ENCODE results near the gene IFIT3. TPM values are rescaled to one million over a fixed set of nuclear protein-coding genes. Genes with fewer than 3 reads are reported as not detected.
"Not testable (repeated sequence)": the region's sequence is repeated elsewhere in the genome, so short reads cannot be mapped to it uniquely, and the experiment has no call there.

IFIT3 gene
- total RNA-seq, 2 experiments from 2014 or later, result 54.2 to 151 TPM

DNA sequence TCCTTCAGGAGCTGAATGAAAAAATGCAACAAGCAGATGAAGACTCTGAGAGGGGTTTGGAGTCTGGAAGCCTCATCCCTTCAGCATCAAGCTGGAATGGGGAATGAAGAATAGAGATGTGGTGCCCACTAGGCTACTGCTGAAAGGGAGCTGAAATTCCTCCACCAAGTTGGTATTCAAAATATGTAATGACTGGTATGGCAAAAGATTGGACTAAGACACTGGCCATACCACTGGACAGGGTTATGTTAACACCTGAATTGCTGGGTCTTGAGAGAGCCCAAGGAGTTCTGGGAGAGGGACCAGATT lies 20.6 kb upstream of the IFIT3 start:
- ATAC-seq, result no peak
- Mint-ChIP-seq H3K9me3 (ENCODE audit: low read depth) (peaks cover 2% of the 10 kb centered on the region), H3K36me3 (peaks cover 57% of the 10 kb centered on the region), H3K27ac (no peak overlapping the region), H3K27me3 (peaks cover 2% of the 10 kb centered on the region), H3K4me3 (no peak overlapping the region), H3K4me1 (peaks cover 29% of the 10 kb centered on the region)
- CTCF ChIA-PET, result no interaction called here
- DNase-seq, result no peak

DNA sequence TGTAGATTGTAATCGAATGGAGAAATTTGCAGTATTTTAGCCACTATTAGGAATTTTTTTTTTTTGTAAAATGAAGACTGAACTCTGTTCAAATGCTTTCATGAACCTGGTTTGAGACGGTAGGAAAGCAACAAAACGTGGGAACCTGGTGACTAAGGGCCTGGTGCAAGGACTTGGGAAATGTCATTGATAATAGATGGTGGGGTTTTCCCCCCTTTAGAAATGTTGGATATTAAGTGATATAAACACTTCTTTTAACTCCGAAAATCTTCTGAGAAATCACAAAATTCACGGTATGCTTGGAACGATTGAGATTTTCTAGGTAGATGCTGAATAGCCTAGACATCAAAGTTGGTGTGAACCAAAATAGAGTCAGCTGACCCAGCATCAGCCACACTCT lies 19.5 kb upstream of the IFIT3 start:
- H3K27me3 Mint-ChIP-seq, result peaks cover 5% of the 10 kb centered on the region
- H3K9me3 Mint-ChIP-seq (ENCODE audit: low read depth), result peaks cover 2% of the 10 kb centered on the region
- no peak for ATAC-seq
- CTCF ChIA-PET, result no interaction called here
- H3K4me1 Mint-ChIP-seq, result peaks cover 20% of the 10 kb centered on the region
- H3K36me3 Mint-ChIP-seq, result peaks cover 53% of the 10 kb centered on the region
- no peak overlapping the region for H3K27ac Mint-ChIP-seq
- no peak overlapping the region for H3K4me3 Mint-ChIP-seq
- no peak for DNase-seq

DNA sequence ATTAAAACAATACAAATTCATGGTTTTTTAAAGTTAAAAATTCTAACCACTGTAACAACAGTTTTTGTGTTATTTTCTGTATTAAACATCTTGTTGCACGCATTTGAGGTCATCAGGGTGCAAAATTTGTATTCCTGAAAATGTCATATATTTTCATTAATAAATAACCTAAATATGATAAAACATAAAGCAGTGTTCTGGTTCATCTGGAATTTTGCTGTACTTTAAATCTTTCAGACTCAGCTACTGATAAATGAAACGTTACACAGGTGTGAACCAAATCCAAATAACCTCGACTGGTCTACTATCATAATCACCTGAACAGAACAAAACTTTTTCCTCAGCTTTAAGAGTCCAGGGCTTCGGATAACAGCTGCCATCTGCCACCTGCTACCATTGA lies 19.1 kb upstream of the IFIT3 start:
- peaks cover 51% of the 10 kb centered on the region for H3K36me3 Mint-ChIP-seq
- DNase-seq (no peak), ATAC-seq (no peak)
- no peak overlapping the region for H3K27ac Mint-ChIP-seq
- peaks cover 2% of the 10 kb centered on the region for H3K9me3 Mint-ChIP-seq (ENCODE audit: low read depth)
- no peak overlapping the region for H3K4me3 Mint-ChIP-seq
- CTCF ChIA-PET, result no interaction called here
- peaks cover 15% of the 10 kb centered on the region for H3K4me1 Mint-ChIP-seq
- H3K27me3 Mint-ChIP-seq, result peaks cover 9% of the 10 kb centered on the region

DNA sequence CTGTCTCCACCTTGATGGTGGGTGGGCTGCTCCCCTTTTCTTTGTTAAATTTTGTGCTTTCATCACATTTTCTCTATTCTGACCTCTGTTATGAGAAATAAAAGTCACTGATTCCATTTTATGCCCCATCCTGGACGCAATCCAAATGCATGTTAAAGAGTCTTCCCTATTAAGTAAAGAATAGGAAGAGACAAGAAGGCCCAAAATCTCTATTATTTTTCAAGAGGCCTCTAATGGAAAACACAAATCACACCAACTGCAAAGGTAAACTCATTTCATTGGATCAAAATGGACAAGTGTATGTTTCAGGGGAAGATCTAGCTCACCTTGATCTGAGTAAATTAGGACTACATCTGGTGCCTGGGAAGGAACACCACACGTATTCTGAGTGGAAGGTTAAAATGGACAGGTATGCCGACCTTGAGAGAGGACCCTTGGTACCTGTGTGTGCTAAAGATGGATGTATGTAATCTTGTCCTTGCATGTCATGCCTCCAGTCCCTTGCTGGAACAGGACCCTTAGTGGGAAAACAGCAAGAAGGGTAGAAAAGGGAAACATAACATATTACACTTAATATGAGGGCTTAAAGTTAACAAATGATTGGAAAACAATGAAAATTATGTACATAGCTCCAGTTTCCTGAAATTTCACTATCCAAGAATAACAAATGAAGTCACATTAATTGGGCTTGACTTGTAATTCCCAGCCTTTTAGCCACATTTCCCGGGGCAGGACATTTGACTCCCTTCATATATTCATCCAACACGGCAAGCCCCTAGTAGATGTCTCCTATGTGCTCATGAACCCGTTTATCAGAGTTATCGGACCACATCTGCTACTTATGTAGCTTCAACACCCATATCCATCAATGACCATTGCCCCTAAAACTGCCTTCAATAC lies 18.4 kb upstream of the IFIT3 start:
- Mint-ChIP-seq H3K36me3 (peaks cover 46% of the 10 kb centered on the region), H3K4me1 (peaks cover 8% of the 10 kb centered on the region), H3K27me3 (peaks cover 13% of the 10 kb centered on the region), H3K4me3 (no peak overlapping the region), H3K9me3 (ENCODE audit: low read depth) (peaks cover 2% of the 10 kb centered on the region), H3K27ac (no peak overlapping the region)
- DNase-seq (no peak), ATAC-seq (no peak)
- CTCF ChIA-PET, result interaction anchor here (0.6 kb wide), 1 partner anchor 40 kb away, joined by 3 read pairs; no protein-coding TSS in a partner anchor

DNA sequence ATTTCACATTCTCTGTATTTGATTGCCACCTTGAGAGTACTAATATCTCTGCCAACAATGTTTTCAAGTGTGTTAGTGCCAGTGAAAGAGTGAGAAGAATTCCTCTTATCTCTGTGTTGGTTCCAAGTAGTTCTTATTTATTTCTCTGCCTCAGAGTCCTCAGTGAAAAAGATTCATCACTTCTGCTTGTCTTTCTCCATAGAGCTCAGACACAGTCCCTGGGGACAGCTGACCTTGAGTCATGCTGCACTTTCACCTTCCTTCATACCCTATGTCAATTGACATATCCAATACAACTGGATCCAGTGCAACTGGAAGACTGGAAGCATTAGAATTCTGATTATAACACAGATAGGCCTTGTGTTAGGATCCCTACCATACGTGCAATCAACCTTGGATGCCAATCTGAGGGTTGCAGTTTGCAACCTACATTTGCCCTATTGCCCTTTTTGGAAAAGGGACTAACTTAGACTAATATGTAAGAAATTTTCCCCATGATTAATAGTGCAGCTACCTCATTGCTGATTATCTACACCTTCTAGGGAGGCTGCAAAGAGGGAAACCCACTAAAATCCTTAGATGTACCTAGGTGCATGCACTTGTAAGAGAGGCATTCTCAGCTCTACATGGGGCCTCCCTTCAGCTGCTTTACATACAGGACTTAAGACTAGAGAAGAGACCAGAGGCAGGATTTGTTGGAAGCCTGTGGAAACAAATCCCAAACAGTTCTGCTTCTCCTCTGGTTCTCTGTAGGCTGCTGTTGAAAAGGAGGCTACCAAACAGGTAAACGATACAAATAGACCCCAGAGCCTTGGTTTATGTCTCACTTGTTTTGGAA lies 17.5 kb upstream of the IFIT3 start:
- Mint-ChIP-seq H3K4me1 (peaks cover 5% of the 10 kb centered on the region), H3K27me3 (peaks cover 18% of the 10 kb centered on the region), H3K36me3 (peaks cover 40% of the 10 kb centered on the region), H3K9me3 (ENCODE audit: low read depth) (peaks cover 2% of the 10 kb centered on the region), H3K4me3 (no peak overlapping the region), H3K27ac (no peak overlapping the region)
- no peak for ATAC-seq
- DNase-seq, result no peak
- CTCF ChIA-PET, result interaction anchor here (1.0 kb wide), 1 partner anchor 9 kb away, joined by 4 read pairs; the partner anchor contains the start of gene IFIT2

DNA sequence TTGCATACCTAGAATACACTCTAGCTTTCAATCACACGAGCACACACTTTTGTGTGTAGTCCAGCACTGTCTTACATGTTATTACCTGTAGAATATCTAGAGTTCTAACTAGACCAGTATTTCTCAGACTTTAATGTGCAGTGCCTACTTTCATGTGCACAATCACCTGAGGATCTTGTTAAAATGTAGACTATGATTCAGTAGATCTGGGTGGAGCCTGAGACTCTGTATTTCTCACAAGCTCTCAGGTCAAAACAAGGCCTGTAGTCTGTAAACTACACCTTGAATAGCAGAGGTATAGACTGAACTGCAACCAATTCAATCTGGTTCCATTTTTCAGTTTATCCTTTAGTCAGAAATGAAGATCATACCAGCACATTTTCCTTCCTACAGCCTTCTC lies 14.8 kb upstream of the IFIT3 start:
- Mint-ChIP-seq H3K27ac (no peak overlapping the region), H3K27me3 (peaks cover 30% of the 10 kb centered on the region), H3K36me3 (peaks cover 13% of the 10 kb centered on the region), H3K9me3 (ENCODE audit: low read depth) (peaks cover 2% of the 10 kb centered on the region), H3K4me3 (no peak overlapping the region), H3K4me1 (peaks cover 5% of the 10 kb centered on the region)
- DNase-seq, result no peak
- CTCF ChIA-PET, result no interaction called here
- ATAC-seq, result no peak

DNA sequence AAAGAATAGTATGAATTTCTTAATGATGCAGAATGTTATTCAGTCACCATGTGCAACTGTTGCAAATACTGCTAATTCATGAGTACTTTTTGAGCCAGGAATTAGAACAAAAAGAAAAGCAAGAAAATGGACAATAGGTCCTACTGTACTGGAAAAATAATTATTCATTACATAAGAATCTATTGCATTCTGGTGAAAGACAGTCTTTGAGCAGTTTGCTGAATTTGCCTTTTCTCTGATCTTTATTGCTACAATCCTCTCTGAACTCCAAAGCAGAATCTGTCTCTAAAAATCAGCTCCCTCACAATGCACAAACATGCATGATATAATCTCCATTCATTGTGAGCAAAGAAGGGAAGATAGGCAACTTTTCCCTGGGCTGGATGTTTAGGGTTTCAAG lies 13.1 kb upstream of the IFIT3 start:
- DNase-seq, result no peak
- H3K27ac Mint-ChIP-seq, result no peak overlapping the region
- peaks cover 5% of the 10 kb centered on the region for H3K4me1 Mint-ChIP-seq
- no peak for ATAC-seq
- H3K27me3 Mint-ChIP-seq, result peaks cover 47% of the 10 kb centered on the region
- peaks cover 2% of the 10 kb centered on the region for H3K9me3 Mint-ChIP-seq (ENCODE audit: low read depth)
- peaks cover 2% of the 10 kb centered on the region for H3K36me3 Mint-ChIP-seq
- no peak overlapping the region for H3K4me3 Mint-ChIP-seq
- CTCF ChIA-PET, result no interaction called here

DNA sequence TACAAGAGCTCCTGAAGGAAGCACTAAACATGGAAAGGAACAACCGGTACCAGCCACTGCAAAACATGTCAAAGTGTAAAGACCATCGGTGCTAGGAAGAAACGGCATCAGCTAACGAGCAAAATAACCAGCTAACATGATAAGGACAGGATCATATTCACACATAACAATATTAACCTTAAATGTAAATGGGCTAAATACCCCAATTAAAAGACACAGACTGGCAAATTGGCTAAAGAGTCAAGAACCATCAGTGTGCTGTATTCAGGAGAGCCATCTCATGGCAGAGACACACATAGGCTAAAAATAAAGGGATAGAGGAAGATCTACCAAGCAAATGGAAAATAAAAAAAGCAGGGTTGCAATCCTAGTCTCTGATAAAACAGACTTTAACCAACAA lies 9.8 kb upstream of the IFIT3 start:
- H3K9me3 Mint-ChIP-seq (ENCODE audit: low read depth); H3K36me3 Mint-ChIP-seq; H3K27ac Mint-ChIP-seq; H3K4me3 Mint-ChIP-seq; H3K4me1 Mint-ChIP-seq; CTCF ChIA-PET; DNase-seq; ATAC-seq: not testable (repeated sequence)
- H3K27me3 Mint-ChIP-seq, result peaks cover 64% of the 10 kb centered on the region

DNA sequence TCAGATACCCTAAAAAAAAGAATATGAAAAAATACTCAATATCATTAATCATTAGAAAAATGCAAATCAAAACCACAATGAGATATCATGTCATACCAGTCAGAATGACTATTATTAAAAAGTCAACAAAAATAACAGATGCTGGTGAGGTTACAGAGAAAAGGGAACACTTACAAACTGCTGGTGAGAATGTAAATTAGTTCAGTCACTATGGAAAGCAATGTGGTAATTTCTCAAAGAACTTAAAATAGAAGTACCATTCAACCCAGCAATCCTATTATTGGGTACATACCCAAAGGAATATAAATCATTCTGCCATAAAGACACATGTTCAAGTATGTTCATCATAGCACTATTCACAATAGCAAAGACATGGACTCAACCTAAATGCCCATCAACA lies 2.7 kb upstream of the IFIT3 start:
- Mint-ChIP-seq H3K4me1 (peaks cover 18% of the 10 kb centered on the region), H3K27me3 (peaks cover 30% of the 10 kb centered on the region), H3K36me3 (peaks cover 55% of the 10 kb centered on the region)
- CTCF ChIA-PET; H3K4me3 Mint-ChIP-seq; ATAC-seq; H3K9me3 Mint-ChIP-seq (ENCODE audit: low read depth); DNase-seq; H3K27ac Mint-ChIP-seq: not testable (repeated sequence)

DNA sequence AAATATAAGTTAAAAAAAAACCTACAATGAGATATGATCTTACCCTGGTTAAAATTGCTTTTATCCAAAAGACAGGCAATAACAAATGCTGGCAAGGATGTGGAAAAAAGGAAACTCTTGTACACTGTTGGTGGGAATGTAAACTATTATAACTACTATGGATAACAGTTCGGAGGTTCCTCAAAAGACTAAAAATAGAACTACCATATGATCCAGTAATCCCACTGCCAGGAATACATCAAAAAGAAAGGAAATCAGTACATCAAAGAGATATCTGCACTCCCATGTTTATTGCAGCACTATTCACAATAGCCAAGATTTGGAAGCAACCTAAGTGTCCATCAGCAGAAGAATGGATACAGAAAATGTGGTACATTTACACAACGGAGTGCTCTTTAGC lies 1.9 kb upstream of the IFIT3 start:
- Mint-ChIP-seq H3K27me3 (peaks cover 28% of the 10 kb centered on the region), H3K27ac (peak overlapping the region; percentile 45), H3K36me3 (peaks cover 62% of the 10 kb centered on the region), H3K4me1 (peaks cover 25% of the 10 kb centered on the region)
- DNase-seq; H3K4me3 Mint-ChIP-seq; ATAC-seq; CTCF ChIA-PET; H3K9me3 Mint-ChIP-seq (ENCODE audit: low read depth): not testable (repeated sequence)

DNA sequence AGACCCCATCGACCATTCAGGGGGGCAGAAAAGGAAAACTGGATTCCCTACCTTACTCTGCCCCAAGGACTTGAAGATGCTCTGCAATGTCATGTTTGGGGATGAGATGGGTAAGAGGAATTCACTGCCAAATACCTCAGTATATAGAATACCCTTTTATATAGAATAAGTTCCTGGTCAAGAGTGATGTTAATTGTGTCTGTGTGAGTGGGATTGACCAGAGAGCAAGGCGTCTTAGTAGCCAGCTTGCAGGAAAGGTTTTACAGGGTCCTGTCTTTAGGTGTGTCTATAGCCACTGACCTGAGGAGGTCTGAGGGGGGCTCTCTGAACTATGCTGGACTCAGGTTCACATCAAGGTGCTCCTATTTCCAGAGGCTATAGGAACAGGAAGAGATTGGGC lies 1.4 kb downstream of the IFIT3 start:
- peak overlapping the region; percentile 88 for H3K4me3 Mint-ChIP-seq
- H3K9me3 Mint-ChIP-seq (ENCODE audit: low read depth), result no peaks in the 10 kb centered on the region
- DNase-seq (no peak), ATAC-seq (no peak)
- peaks cover 3% of the 10 kb centered on the region for H3K27me3 Mint-ChIP-seq
- CTCF ChIA-PET, result no interaction called here
- peak overlapping the region; percentile 95 for H3K27ac Mint-ChIP-seq
- peaks cover 80% of the 10 kb centered on the region for H3K36me3 Mint-ChIP-seq
- peaks cover 55% of the 10 kb centered on the region for H3K4me1 Mint-ChIP-seq

DNA sequence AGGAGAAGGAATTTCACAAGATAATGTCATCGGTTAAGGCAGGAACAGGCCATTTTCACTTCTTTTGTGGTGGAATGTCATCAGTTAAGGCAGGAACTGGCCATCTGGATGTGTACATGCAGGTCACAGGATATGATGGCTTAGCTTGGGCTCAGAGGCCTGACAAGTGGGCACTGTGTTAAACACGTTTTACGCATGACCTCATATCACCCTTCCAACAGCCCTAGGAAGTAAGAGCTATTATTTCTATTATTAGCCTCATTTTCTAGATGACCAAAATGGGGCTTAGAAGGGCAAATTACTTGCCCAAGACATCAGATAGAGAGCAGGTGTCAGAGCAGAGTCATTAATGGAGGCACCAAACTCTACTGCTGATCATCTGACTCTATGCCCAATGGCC lies 2.2 kb downstream of the IFIT3 start:
- Mint-ChIP-seq H3K27ac (peak overlapping the region; percentile 95), H3K36me3 (peaks cover 80% of the 10 kb centered on the region), H3K4me1 (peaks cover 60% of the 10 kb centered on the region), H3K4me3 (peak overlapping the region; percentile 88)
- ATAC-seq; DNase-seq; H3K9me3 Mint-ChIP-seq (ENCODE audit: low read depth); H3K27me3 Mint-ChIP-seq: not testable (repeated sequence)
- CTCF ChIA-PET, result interaction anchor here (0.9 to 1.4 kb wide), 2 partner anchors 28 to 78 kb away, joined by 3 read pairs; partner anchors contain the start of gene IFIT2

DNA sequence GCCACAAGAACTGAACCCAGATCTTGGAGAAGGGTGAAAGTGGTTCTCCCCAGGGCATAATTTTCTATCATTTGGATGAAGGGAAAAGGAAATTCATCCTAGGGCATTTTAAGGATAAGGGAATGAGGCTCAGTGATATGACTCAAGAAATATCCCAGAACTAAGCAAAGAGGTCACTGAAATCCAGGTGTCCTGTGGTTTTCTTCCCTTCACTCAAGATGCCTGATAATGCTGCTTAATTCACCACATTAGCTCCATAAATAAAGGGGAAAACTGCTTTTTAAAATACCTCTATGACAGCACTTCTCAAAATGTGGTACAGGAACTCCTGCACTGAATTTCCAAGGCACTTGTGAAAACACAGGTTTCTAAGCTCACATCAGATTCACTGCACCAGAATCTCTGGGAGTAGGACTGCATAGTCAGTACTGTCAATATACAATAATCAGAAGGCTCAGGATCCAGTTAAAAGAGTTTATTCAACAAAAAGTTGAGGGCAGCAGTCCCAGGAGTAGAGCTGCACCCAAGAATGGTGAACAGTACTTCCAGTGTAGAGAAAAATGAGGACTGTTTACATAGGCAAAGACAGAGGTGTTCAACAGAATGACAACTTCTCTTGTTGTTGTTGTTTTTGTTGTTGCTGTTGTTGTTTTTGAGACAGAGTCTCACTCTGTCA lies 2.9 kb downstream of the IFIT3 start:
- Mint-ChIP-seq H3K4me1 (peaks cover 67% of the 10 kb centered on the region), H3K27me3 (peaks cover 8% of the 10 kb centered on the region), H3K9me3 (ENCODE audit: low read depth) (no peaks in the 10 kb centered on the region), H3K27ac (peak overlapping the region; percentile 95), H3K4me3 (peak overlapping the region; percentile 88), H3K36me3 (peaks cover 80% of the 10 kb centered on the region)
- CTCF ChIA-PET, result interaction anchor here (0.9 to 1.4 kb wide), 2 partner anchors 29 to 79 kb away, joined by 3 read pairs; partner anchors contain the start of gene IFIT2
- no peak for ATAC-seq
- no peak for DNase-seq

Measured in activated CD8-positive, alpha-beta memory T cell treated with anti-CD3 and anti-CD28 coated beads, Interleukin-2, amount 10 ng/mL, durations not matched to agents 7 days and 5 days (primary cell).